HCT116 (cell line): ENCODE results near the gene SF3B4. TPM values are rescaled to one million over a fixed set of nuclear protein-coding genes. Genes with fewer than 3 reads are reported as not detected.
A peak's percentile ranks its signal among the peaks of the same experiment; 100 is the strongest.

ENCODE experiments used
- ATAC-seq: fragments of 200-7000 bp; cut with Tn5 transposase; 2 replicates; pipeline ENCODE4 v1.9.1; 2020; ENCODE audit warnings: mild to moderate bottlenecking, moderate library complexity
- BruUV-seq: library from RNA; stranded (reverse); fragments of 400-500 nt; replicated peaks from 2 replicates; lab custom pipeline; 2021; lab: Mats Ljungman, UMichigan
- CTCF ChIA-PET: fragments of 300-600 bp; sonication (Branson Sonifier 250); formaldehyde crosslinking; loops from one replicate; lab custom pipeline; 2021; ENCODE audit warnings: antibody characterized with exemption; lab: Charles Lee
- POLR2A ChIA-PET: fragments of 300-600, 350-600 bp; sonication (Branson Sonifier 250); formaldehyde crosslinking; loops from one replicate; lab custom pipeline; 2021; ENCODE audit warnings: antibody characterized with exemption; lab: Charles Lee
- RAD21 ChIA-PET, 2 experiments: fragments of 300-600 bp; sonication (Branson Sonifier 250); formaldehyde crosslinking; loops; one replicate each; lab custom pipeline; 2023; ENCODE audit warnings: low total read pairs in 2 of 2; ENCODE audit not compliant: uncharacterized antibody in 2 of 2, unreplicated experiment in 2 of 2, low non-redundant PET in 1 of 2; lab: Charles Lee
- DNase-seq: peaks from one replicate; pipeline ENCODE4 v3.0.0-alpha.2; 2010; ENCODE audit warnings: low read depth, low spot score
- H2AFZ ChIP-seq: fragments of 200-600 bp; shearing (Covaris generic), sonication (generic); 2 replicates; pipeline ENCODE4 v1.6.1; 2017; ENCODE audit warnings: low read depth, mixed run types, mixed read lengths, antibody characterized with exemption, low read length; ENCODE audit not compliant: poor library complexity, severe bottlenecking
- H3K27ac ChIP-seq: 2 replicates; pipeline ENCODE4 v1.5.1; 2012; ENCODE audit warnings: low read depth, low read length
- H3K27me3 ChIP-seq: fragments of 200-600 bp; sonication (generic); 2 replicates; pipeline ENCODE4 v1.6.1; 2016; ENCODE audit warnings: mixed run types, low read length, mixed read lengths; ENCODE audit not compliant: insufficient read depth
- H3K36me3 ChIP-seq, 2 experiments: fragments of 200-500 bp in 1 of 2; fragments of 200-600 bp in 1 of 2; sonication (Bioruptor generic) in 1 of 2; sonication (generic) in 1 of 2; 2 replicates each; pipeline versions ENCODE4 v1.5.1 to v1.6.1; 2014 to 2016; ENCODE audit warnings: low read length in 2 of 2, inconsistent platforms in 1 of 2, mixed read lengths in 1 of 2, mixed run types in 1 of 2; ENCODE audit not compliant: insufficient read depth in 2 of 2, control insufficient read depth in 1 of 2
- H3K4me1 ChIP-seq, 2 experiments: fragments of 200-600 bp in 1 of 2; sonication (generic) in 1 of 2; 2 replicates each; pipeline versions ENCODE4 v1.5.1 to v1.6.1; 2012 to 2017; ENCODE audit warnings: low read length in 2 of 2, inconsistent platforms in 1 of 2, mild to moderate bottlenecking in 1 of 2, mixed read lengths in 1 of 2, mixed run types in 1 of 2, moderate library complexity in 1 of 2; ENCODE audit not compliant: insufficient read depth in 2 of 2, control insufficient read depth in 1 of 2
- H3K4me2 ChIP-seq: fragments of 200-600 bp; sonication (generic); 2 replicates; pipeline ENCODE4 v1.6.1; 2017; ENCODE audit warnings: mixed run types, low read length, mixed read lengths
- H3K4me3 ChIP-seq, 2 experiments: fragments of 200-600 bp in 1 of 2; sonication (generic) in 1 of 2; replicated peaks in 1 of 2; 2 replicates each; pipeline ENCODE4 v1.5.1; 2011 to 2016; ENCODE audit warnings: low read length in 2 of 2, control low read depth in 1 of 2, low read depth in 1 of 2, mild to moderate bottlenecking in 1 of 2, mixed read lengths in 1 of 2, mixed run types in 1 of 2
- H3K79me2 ChIP-seq: fragments of 200-600 bp; sonication (generic); 2 replicates; pipeline ENCODE4 v1.6.1; 2017; ENCODE audit warnings: mild to moderate bottlenecking, mixed run types, low read length, moderate library complexity, mixed read lengths; ENCODE audit not compliant: insufficient read depth
- H3K9ac ChIP-seq: fragments of 200-600 bp; sonication (generic); 2 replicates; pipeline ENCODE4 v1.6.1; 2016; ENCODE audit warnings: low read length, mixed read lengths
- H3K9me2 ChIP-seq: fragments of 200-600 bp; sonication (generic), shearing (Covaris generic); 2 replicates; pipeline ENCODE4 v1.6.1; 2017; ENCODE audit warnings: mixed run types, mild to moderate bottlenecking, moderate library complexity; ENCODE audit not compliant: insufficient read depth
- H3K9me3 ChIP-seq, 2 experiments: fragments of 200-500 bp in 1 of 2; fragments of 200-600 bp in 1 of 2; sonication (Bioruptor generic) in 1 of 2; sonication (generic) in 1 of 2; 2 replicates each; pipeline ENCODE4 v1.6.1; 2014 to 2017; ENCODE audit warnings: low read length in 2 of 2, mixed read lengths in 2 of 2, inconsistent platforms in 1 of 2, low read depth in 1 of 2, mild to moderate bottlenecking in 1 of 2, mixed run types in 1 of 2, moderate library complexity in 1 of 2; ENCODE audit not compliant: control insufficient read depth in 1 of 2, insufficient read depth in 1 of 2
- H4K20me1 ChIP-seq: fragments of 200-600 bp; sonication (generic), shearing (Covaris generic); 2 replicates; pipeline ENCODE4 v1.6.1; 2017; ENCODE audit warnings: mixed run types, mild to moderate bottlenecking, moderate library complexity; ENCODE audit not compliant: insufficient read depth
- CBX3 ChIP-seq: IDR thresholded peaks from 2 replicates; pipeline ENCODE4 v1.6.1; 2012; ENCODE audit warnings: low read depth
- CEBPB ChIP-seq: IDR thresholded peaks from 2 replicates; pipeline ENCODE4 v1.6.1; 2012; ENCODE audit warnings: low read depth
- EGR1 ChIP-seq: IDR thresholded peaks from 2 replicates; pipeline ENCODE4 v1.6.1; 2012; ENCODE audit warnings: low read depth
- EZH2phosphoT487 ChIP-seq: fragments of 200-600 bp; IDR thresholded peaks from 2 replicates; pipeline ENCODE4 v1.6.1; 2018; ENCODE audit warnings: antibody characterized with exemption, borderline replicate concordance
- FOSL1 ChIP-seq: IDR thresholded peaks from 2 replicates; pipeline ENCODE4 v1.6.1; 2012; ENCODE audit warnings: low read depth
- POLR2AphosphoS5 ChIP-seq: IDR thresholded peaks from 2 replicates; pipeline ENCODE4 v1.6.1; 2011; ENCODE audit warnings: mild to moderate bottlenecking, low read depth, low read length, moderate library complexity
- RAD21 ChIP-seq: IDR thresholded peaks from 2 replicates; pipeline ENCODE4 v1.6.1; 2012; ENCODE audit warnings: low read depth, mild to moderate bottlenecking
- SP1 ChIP-seq: IDR thresholded peaks from 2 replicates; pipeline ENCODE4 v1.6.1; 2012; ENCODE audit warnings: low read depth
- SRF ChIP-seq: IDR thresholded peaks from 2 replicates; pipeline ENCODE4 v1.6.1; 2012; ENCODE audit warnings: low read depth
- TCF7L2 ChIP-seq: IDR thresholded peaks from 2 replicates; pipeline ENCODE4 v1.7.0; 2011; ENCODE audit warnings: borderline replicate concordance, inconsistent platforms; ENCODE audit not compliant: insufficient read depth, insufficient read length; ENCODE audit errors: extremely low read depth
- YY1 ChIP-seq: IDR thresholded peaks from 2 replicates; pipeline ENCODE4 v1.6.1; 2011; ENCODE audit warnings: low read length, low read depth, moderate library complexity, mild to moderate bottlenecking; ENCODE audit not compliant: insufficient replicate concordance; ENCODE audit errors: extremely low read depth
- ZFX ChIP-seq: fragments of 450-650 bp; IDR thresholded peaks from 2 replicates; pipeline ENCODE4 v1.6.1; 2017
- ZNF274 ChIP-seq: fragments of 200-500 bp; sonication (Bioruptor generic); IDR thresholded peaks from 2 replicates; pipeline ENCODE4 v1.6.1; 2014; ENCODE audit warnings: mild to moderate bottlenecking, low read depth, low read length, inconsistent platforms
- intact Hi-C: fragments of 100-400 bp; cut with micrococcal nuclease; formaldehyde crosslinking; loops from 2 replicates; pipeline ENCODE4 v1.10.0; 2022
- total RNA-seq: library from RNA; stranded (reverse); gene quantifications from one replicate; pipeline ENCODE4 v1.2.1, GENCODE V29; 2021; ENCODE audit not compliant: unreplicated experiment
- TF ChIP-seq, protein P1 (sequence below): IDR thresholded peaks from 2 replicates; pipeline ENCODE4 v1.6.1; 2012; ENCODE audit warnings: low read depth
- TF ChIP-seq, protein P2 (sequence below): IDR thresholded peaks from 2 replicates; pipeline ENCODE4 v1.6.1; 2012
- TF ChIP-seq, protein P3 (sequence below): IDR thresholded peaks from 2 replicates; pipeline ENCODE4 v1.6.1; 2012
- TF ChIP-seq, protein P4 (sequence below), 3 experiments: fragments of 200-600 bp in 1 of 3; sonication (generic) in 1 of 3; IDR thresholded peaks in 2 of 3; conservative IDR thresholded peaks in 1 of 3; 2 replicates each; pipeline ENCODE4 v1.5.1; 2012 to 2017; ENCODE audit warnings: low read depth in 2 of 3, low read length in 2 of 3, antibody characterized with exemption in 1 of 3, borderline replicate concordance in 1 of 3, control low read depth in 1 of 3, mild to moderate bottlenecking in 1 of 3, mixed read lengths in 1 of 3, mixed run types in 1 of 3, moderate library complexity in 1 of 3; ENCODE audit not compliant: insufficient read depth in 1 of 3
- TF ChIP-seq, protein P5 (sequence below): IDR thresholded peaks from 2 replicates; pipeline ENCODE4 v1.6.1; 2011; ENCODE audit warnings: mild to moderate bottlenecking, low read length, moderate library complexity; ENCODE audit not compliant: insufficient replicate concordance; ENCODE audit errors: extremely low read depth

The SF3B4 gene
- total RNA-seq, 1 experiment from 2014 or later, result 88.5 TPM

GRCh38 chr1:149962039-149962647 is 34.5 kb upstream of the SF3B4 start:
- Histone ChIP-seq H3K79me2 (no peaks in the 10 kb centered on the region), H3K4me1 (no peaks in the 10 kb centered on the region), H3K27ac (peak overlapping the region; percentile 33; the same call in 1 of the 2 replicates), H3K4me2 (no peak overlapping the region), H3K9me3 (no peaks in the 10 kb centered on the region), H2AFZ (no peak overlapping the region), H3K27me3 (no peaks in the 10 kb centered on the region), H3K36me3 (peaks cover 19 to 27% of the 10 kb centered on the region in 2 experiments; a peak in 3 of 4 replicates), H3K9me2 (no peaks in the 10 kb centered on the region), H3K9ac (no peak overlapping the region), H3K4me3 (no peak overlapping the region), H4K20me1 (no peaks in the 10 kb centered on the region)
- CTCF ChIA-PET, result interaction anchor here (0.6 to 2.4 kb wide), 8 partner anchors 13 to 225 kb away, joined by 3 to 14 read pairs (median 5); no protein-coding TSS in a partner anchor
- intact Hi-C loops, result loop anchor here (1.0 kb wide), 3 partner anchors 88 to 225 kb away; no protein-coding TSS in a partner anchor
- ATAC-seq, result peak; percentile 92
- no TSS peak for BruUV-seq
- peak; percentile 58 for DNase-seq
- POLR2A ChIA-PET, result interaction anchor here (1.1 kb wide), 1 partner anchor 74 kb away, joined by 6 read pairs; a partner anchor contains a TSS
- RAD21 ChIA-PET, result interaction anchor here in 1 of 2 experiments (0.5 kb wide), 1 partner anchor 88 kb away, joined by 4 read pairs; no protein-coding TSS in a partner anchor
- TF ChIP-seq, protein P1, sequence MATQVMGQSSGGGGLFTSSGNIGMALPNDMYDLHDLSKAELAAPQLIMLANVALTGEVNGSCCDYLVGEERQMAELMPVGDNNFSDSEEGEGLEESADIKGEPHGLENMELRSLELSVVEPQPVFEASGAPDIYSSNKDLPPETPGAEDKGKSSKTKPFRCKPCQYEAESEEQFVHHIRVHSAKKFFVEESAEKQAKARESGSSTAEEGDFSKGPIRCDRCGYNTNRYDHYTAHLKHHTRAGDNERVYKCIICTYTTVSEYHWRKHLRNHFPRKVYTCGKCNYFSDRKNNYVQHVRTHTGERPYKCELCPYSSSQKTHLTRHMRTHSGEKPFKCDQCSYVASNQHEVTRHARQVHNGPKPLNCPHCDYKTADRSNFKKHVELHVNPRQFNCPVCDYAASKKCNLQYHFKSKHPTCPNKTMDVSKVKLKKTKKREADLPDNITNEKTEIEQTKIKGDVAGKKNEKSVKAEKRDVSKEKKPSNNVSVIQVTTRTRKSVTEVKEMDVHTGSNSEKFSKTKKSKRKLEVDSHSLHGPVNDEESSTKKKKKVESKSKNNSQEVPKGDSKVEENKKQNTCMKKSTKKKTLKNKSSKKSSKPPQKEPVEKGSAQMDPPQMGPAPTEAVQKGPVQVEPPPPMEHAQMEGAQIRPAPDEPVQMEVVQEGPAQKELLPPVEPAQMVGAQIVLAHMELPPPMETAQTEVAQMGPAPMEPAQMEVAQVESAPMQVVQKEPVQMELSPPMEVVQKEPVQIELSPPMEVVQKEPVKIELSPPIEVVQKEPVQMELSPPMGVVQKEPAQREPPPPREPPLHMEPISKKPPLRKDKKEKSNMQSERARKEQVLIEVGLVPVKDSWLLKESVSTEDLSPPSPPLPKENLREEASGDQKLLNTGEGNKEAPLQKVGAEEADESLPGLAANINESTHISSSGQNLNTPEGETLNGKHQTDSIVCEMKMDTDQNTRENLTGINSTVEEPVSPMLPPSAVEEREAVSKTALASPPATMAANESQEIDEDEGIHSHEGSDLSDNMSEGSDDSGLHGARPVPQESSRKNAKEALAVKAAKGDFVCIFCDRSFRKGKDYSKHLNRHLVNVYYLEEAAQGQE, result no peak
- TF ChIP-seq SP1 (no peak), RAD21 (peak; percentile 90), EGR1 (no peak), EZH2phosphoT487 (no peak), ZNF274 (no peak), CBX3 (no peak), YY1 (no peak), ZFX (no peak), POLR2AphosphoS5 (no peak), CEBPB (peak; percentile 11; the same call in 1 of the 2 replicates), TCF7L2 (no peak), FOSL1 (no peak), SRF (no peak)
- TF ChIP-seq, protein P2, sequence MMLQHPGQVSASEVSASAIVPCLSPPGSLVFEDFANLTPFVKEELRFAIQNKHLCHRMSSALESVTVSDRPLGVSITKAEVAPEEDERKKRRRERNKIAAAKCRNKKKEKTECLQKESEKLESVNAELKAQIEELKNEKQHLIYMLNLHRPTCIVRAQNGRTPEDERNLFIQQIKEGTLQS, result no peak
- TF ChIP-seq, protein P3, sequence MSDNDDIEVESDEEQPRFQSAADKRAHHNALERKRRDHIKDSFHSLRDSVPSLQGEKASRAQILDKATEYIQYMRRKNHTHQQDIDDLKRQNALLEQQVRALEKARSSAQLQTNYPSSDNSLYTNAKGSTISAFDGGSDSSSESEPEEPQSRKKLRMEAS, result no peak
- TF ChIP-seq, protein P4, sequence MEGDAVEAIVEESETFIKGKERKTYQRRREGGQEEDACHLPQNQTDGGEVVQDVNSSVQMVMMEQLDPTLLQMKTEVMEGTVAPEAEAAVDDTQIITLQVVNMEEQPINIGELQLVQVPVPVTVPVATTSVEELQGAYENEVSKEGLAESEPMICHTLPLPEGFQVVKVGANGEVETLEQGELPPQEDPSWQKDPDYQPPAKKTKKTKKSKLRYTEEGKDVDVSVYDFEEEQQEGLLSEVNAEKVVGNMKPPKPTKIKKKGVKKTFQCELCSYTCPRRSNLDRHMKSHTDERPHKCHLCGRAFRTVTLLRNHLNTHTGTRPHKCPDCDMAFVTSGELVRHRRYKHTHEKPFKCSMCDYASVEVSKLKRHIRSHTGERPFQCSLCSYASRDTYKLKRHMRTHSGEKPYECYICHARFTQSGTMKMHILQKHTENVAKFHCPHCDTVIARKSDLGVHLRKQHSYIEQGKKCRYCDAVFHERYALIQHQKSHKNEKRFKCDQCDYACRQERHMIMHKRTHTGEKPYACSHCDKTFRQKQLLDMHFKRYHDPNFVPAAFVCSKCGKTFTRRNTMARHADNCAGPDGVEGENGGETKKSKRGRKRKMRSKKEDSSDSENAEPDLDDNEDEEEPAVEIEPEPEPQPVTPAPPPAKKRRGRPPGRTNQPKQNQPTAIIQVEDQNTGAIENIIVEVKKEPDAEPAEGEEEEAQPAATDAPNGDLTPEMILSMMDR (IDR thresholded peaks at IDR 0.05 in 2 of 3, conservative IDR thresholded peaks at IDR 0.05 in 1 of 3; ENCODE audit: borderline replicate concordance in 1 of 3, insufficient read depth in 1 of 3, low read depth in 2 of 3, low read length in 2 of 3), result peak; percentile 50 to 83 (median 71); a peak in 5 of 6 replicates
- TF ChIP-seq, protein P5, sequence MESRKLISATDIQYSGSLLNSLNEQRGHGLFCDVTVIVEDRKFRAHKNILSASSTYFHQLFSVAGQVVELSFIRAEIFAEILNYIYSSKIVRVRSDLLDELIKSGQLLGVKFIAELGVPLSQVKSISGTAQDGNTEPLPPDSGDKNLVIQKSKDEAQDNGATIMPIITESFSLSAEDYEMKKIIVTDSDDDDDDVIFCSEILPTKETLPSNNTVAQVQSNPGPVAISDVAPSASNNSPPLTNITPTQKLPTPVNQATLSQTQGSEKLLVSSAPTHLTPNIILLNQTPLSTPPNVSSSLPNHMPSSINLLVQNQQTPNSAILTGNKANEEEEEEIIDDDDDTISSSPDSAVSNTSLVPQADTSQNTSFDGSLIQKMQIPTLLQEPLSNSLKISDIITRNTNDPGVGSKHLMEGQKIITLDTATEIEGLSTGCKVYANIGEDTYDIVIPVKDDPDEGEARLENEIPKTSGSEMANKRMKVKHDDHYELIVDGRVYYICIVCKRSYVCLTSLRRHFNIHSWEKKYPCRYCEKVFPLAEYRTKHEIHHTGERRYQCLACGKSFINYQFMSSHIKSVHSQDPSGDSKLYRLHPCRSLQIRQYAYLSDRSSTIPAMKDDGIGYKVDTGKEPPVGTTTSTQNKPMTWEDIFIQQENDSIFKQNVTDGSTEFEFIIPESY, result no peak
